Peyer's patch (tissue), 4 donors: Measurements from ENCODE around the gene UNC93B1.
"Not testable (repeated sequence)": the region's sequence is repeated elsewhere in the genome, so short reads cannot be mapped to it uniquely, and the experiment has no call there.

Experiments
- CTCF ChIP-seq, 6 experiments: fragments of 450-650 bp in 4 of 6; fragments of 200-600 bp in 2 of 6; sonication (generic) in 1 of 6; IDR thresholded peaks; one replicate each; pipeline ENCODE4 v1.5.1; 2017 to 2019; ENCODE audit warnings: antibody characterized with exemption in 6 of 6, mild to moderate bottlenecking in 3 of 6, moderate library complexity in 1 of 6
- POLR2A ChIP-seq, 2 donors: fragments of 450-650 bp; IDR thresholded peaks; one replicate each; pipeline ENCODE4 v1.5.1; 2017; ENCODE audit warnings: antibody characterized with exemption in 2 of 2, mild to moderate bottlenecking in 2 of 2, moderate library complexity in 2 of 2

DNA sequence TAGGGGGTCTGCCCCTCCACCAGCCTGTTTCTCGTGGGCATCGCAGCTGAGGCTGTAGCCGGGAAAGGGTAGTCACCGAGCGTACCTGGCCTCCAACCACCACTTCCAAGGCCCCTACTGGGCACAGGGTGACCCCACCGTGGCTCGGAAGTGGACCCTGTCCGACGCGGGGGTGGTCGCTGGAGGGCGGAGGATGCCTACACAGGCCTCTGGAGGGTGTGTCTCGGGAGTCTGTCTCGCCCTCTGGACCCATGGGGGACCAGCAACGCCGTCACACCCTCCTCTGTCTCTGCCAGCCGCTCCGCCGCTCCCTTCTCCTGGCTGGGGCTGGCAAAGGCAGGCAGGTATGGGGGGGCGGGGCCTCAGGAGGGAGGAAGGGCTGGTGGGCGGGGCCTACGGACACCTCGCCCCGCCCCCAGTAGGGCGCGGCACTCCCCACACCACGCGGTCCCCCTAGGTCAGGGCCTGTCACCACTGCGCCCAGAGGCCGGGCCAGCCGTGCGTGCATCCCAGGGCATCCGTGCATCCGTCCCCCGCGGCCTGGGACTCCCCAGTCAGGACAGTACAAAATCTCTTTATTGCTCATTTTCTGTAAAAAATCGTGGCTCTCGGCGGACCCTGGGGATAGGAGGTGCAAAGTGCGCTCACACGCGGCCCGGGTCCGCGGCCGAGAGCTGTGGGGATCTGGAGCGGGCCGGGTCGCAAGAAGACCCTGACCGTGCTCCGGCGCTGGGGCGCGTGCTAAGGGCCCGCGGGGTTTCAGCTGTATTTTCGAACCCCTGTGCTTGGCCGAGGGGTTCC, 13.2 kb downstream of the UNC93B1 start:
- TF ChIP-seq CTCF, POLR2A (IDR thresholded peaks at IDR 0.05): not testable (repeated sequence)
